DND-41 (cell line): ENCODE measurements around the gene ARMC12.

ENCODE experiments used
- ATAC-seq: fragments of 200-7000 bp; cut with Tn5 transposase; 3 replicates; pipeline ENCODE4 v1.9.1; 2021; ENCODE audit warnings: low read depth; ENCODE audit not compliant: insufficient read depth
- DNase-seq: peaks from one replicate; pipeline ENCODE4 v3.0.0-alpha.2; 2020
- H2AFZ ChIP-seq: 2 replicates; pipeline ENCODE4 v1.6.0; 2012; ENCODE audit warnings: low read depth, low read length
- H3K27ac ChIP-seq: 2 replicates; pipeline ENCODE4 v1.5.1; 2012; ENCODE audit warnings: low read length, inconsistent platforms
- H3K27me3 ChIP-seq: fragments of 200-600 bp; sonication (generic); 2 replicates; pipeline ENCODE4 v1.6.0; 2012; ENCODE audit warnings: low read length, mild to moderate bottlenecking, inconsistent platforms; ENCODE audit not compliant: insufficient read depth, poor library complexity
- H3K36me3 ChIP-seq: 2 replicates; pipeline ENCODE4 v1.5.1; 2012; ENCODE audit warnings: low read length, inconsistent platforms; ENCODE audit not compliant: insufficient read depth
- H3K4me1 ChIP-seq: 2 replicates; pipeline ENCODE4 v1.5.1; 2012; ENCODE audit warnings: mild to moderate bottlenecking, low read length; ENCODE audit not compliant: insufficient read depth
- H3K4me2 ChIP-seq: 2 replicates; pipeline ENCODE4 v1.6.0; 2012; ENCODE audit warnings: mild to moderate bottlenecking, moderate library complexity, low read length, inconsistent platforms; ENCODE audit not compliant: insufficient read depth
- H3K4me3 ChIP-seq, 2 experiments: fragments of 200-600 bp in 1 of 2; shearing (Covaris generic) in 1 of 2; 2 replicates each; pipeline ENCODE4 v1.5.1; 2012 to 2016; ENCODE audit warnings: inconsistent platforms in 2 of 2, low read length in 2 of 2, mild to moderate bottlenecking in 2 of 2, low read depth in 1 of 2, moderate library complexity in 1 of 2
- H3K79me2 ChIP-seq: 2 replicates; pipeline ENCODE4 v1.6.0; 2012; ENCODE audit warnings: low read length, inconsistent platforms; ENCODE audit not compliant: insufficient read depth
- H3K9ac ChIP-seq: 2 replicates; pipeline ENCODE4 v1.6.0; 2012; ENCODE audit warnings: low read depth, mild to moderate bottlenecking, inconsistent platforms, low read length, moderate library complexity
- H3K9me3 ChIP-seq: 2 replicates; pipeline ENCODE4 v1.5.1; 2012; ENCODE audit warnings: low read length, moderate library complexity, mild to moderate bottlenecking, inconsistent platforms; ENCODE audit not compliant: insufficient read depth, severe bottlenecking
- H4K20me1 ChIP-seq: 2 replicates; pipeline ENCODE4 v1.6.0; 2012; ENCODE audit warnings: low read length; ENCODE audit not compliant: insufficient read depth
- EZH2 ChIP-seq: IDR thresholded peaks from 3 replicates; pipeline ENCODE4 v1.6.1; 2012; ENCODE audit warnings: borderline replicate concordance, low read depth, mild to moderate bottlenecking, moderate library complexity, low read length, inconsistent platforms; ENCODE audit not compliant: severe bottlenecking
- TF ChIP-seq, protein P1 (sequence below): IDR thresholded peaks from 2 replicates; pipeline ENCODE4 v1.5.1; 2012; ENCODE audit warnings: borderline replicate concordance, low read length, moderate library complexity, mild to moderate bottlenecking; ENCODE audit not compliant: poor library complexity, severe bottlenecking; ENCODE audit errors: extremely low read depth

The ARMC12 gene

DNA sequence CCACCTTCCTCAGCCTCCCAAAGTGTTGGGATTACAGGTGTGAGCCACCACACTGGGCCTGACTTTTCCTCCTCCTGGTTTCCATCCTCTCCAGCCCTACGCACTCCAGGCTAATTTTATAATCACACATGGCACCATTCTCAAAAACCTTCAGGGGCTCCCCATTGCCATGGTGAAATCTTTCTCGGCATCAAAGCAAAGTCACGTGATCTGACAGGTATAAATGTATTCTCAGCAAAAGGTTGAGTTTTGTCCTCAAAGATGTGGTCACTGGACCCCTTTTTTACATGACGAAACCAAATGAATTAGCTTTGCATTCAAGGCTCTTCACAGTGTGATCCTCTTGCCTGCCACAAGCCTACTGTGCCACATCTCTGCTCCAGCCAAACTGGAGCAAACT lies 15.5 kb downstream of the ARMC12 start:
- no peak for ATAC-seq
- no peaks in the 10 kb centered on the region for H3K36me3 ChIP-seq
- no peak for TF ChIP-seq EZH2
- TF ChIP-seq, protein P1, sequence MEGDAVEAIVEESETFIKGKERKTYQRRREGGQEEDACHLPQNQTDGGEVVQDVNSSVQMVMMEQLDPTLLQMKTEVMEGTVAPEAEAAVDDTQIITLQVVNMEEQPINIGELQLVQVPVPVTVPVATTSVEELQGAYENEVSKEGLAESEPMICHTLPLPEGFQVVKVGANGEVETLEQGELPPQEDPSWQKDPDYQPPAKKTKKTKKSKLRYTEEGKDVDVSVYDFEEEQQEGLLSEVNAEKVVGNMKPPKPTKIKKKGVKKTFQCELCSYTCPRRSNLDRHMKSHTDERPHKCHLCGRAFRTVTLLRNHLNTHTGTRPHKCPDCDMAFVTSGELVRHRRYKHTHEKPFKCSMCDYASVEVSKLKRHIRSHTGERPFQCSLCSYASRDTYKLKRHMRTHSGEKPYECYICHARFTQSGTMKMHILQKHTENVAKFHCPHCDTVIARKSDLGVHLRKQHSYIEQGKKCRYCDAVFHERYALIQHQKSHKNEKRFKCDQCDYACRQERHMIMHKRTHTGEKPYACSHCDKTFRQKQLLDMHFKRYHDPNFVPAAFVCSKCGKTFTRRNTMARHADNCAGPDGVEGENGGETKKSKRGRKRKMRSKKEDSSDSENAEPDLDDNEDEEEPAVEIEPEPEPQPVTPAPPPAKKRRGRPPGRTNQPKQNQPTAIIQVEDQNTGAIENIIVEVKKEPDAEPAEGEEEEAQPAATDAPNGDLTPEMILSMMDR, result no peak

DNA sequence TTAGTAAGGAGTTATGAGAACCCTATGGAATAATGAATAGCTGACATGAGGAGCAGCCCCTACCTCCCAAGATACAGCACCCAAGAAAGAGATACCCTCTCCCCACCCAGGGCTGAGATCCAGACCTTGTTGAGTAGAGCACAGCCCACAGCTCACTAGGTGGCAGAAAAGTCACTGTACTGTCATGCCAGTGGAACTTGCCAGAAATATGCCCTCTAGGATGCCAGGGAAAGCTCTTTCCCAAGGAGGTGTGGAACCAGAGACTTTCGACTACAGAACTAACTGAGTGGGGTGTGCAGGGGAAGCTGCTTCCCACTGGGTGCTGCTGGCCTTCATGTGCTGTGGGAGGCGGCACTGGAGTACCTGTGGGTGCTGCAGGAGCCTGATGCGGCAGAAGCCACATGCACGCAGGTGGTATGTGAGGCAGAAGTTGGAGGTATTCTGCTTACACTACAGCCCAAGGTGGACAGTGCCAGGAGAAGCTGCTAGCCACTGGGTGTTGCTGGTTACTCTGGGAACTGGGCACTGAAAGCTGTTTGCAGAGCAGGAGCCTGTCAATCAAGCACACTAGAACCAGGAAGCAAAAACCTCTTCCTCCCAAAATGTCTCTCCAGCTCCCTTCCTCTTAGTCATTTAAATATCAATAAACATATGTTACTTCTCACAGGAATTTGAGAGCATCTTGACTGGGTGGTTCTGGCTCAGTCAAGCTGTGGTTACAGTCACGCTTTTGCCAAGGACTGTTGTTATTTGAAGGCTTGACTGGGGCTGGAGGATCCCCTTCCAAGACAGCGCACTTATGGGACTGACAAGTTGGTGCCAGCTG lies 17.8 kb downstream of the ARMC12 start:
- no peak for DNase-seq
- no peak overlapping the region for H3K27ac ChIP-seq

More for the DNA sequence above, 15.5 kb downstream of the ARMC12 start:
- Histone ChIP-seq H3K4me2 (no peak overlapping the region), H2AFZ (no peak overlapping the region), H3K27ac (no peak overlapping the region), H3K79me2 (no peaks in the 10 kb centered on the region), H3K9me3 (peaks cover 5% of the 10 kb centered on the region), H4K20me1 (no peaks in the 10 kb centered on the region), H3K4me3 (no peak overlapping the region), H3K9ac (no peak overlapping the region), H3K4me1 (no peaks in the 10 kb centered on the region), H3K27me3 (peaks cover 3% of the 10 kb centered on the region)
- no peak for DNase-seq

DNA sequence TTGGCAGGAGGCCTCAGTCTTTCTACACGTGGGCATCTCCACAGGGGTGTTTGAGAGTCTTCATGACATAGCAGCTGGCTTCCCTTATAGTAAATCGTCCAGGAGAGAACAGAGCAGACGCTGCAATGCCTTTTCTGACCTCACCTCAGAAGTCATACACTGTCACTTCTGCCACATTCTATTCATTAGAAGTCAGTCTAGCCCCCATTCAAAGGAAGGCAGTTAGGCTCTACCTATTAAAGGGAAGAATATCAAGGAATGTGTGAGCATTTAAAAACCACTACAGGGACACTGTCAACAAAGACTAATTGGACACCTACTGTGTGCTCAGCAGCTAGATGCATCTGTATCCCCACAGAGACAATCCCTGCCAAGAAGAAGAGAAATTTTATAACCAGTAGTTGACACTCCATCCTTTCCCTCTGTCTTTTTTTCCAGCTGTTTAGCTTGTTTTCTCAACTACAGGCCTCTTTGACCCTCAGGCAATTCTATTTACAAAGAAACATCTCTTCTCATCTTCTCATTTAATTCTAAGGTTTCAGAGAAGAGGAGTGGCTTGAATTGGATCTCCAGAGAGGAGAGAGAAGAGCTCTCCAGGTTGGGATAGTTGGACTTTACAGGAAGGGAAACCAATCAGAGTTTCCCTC lies 18.6 kb downstream of the ARMC12 start:
- no peak for ATAC-seq
- Histone ChIP-seq H2AFZ (peak overlapping the region; percentile 45; the same call in 1 of the 2 replicates), H4K20me1 (no peaks in the 10 kb centered on the region), H3K79me2 (no peaks in the 10 kb centered on the region), H3K27ac (no peak overlapping the region), H3K4me3 (no peak overlapping the region), H3K4me1 (no peaks in the 10 kb centered on the region), H3K36me3 (no peaks in the 10 kb centered on the region), H3K27me3 (no peaks in the 10 kb centered on the region), H3K4me2 (no peak overlapping the region), H3K9me3 (no peaks in the 10 kb centered on the region), H3K9ac (no peak overlapping the region)
- DNase-seq, result no peak
- no peak for TF ChIP-seq EZH2
- TF ChIP-seq, protein P1, result no peak

More for the DNA sequence above, 17.8 kb downstream of the ARMC12 start:
- Histone ChIP-seq H3K9ac (no peak overlapping the region), H3K4me3 (no peak overlapping the region), H3K36me3 (no peaks in the 10 kb centered on the region), H4K20me1 (no peaks in the 10 kb centered on the region), H3K4me2 (no peak overlapping the region), H3K79me2 (no peaks in the 10 kb centered on the region), H3K9me3 (no peaks in the 10 kb centered on the region), H3K27me3 (no peaks in the 10 kb centered on the region), H3K4me1 (no peaks in the 10 kb centered on the region), H2AFZ (peak overlapping the region; percentile 45; the same call in 1 of the 2 replicates)
- TF ChIP-seq, protein P1, result no peak
- TF ChIP-seq EZH2, result no peak
- ATAC-seq, result no peak
